Measurements from ENCODE around the gene PRKN.
"Not testable (repeated sequence)": the region's sequence is repeated elsewhere in the genome, so short reads cannot be mapped to it uniquely, and the experiment has no call there.

Gene PRKN

GRCh38 chr6:161880056-161880455, 847.5 kb downstream of the PRKN start:
- DNase-seq: no peak

GRCh38 chr6:161876231-161876630, 851.3 kb downstream of the PRKN start:
- no peak for DNase-seq

- no peak for DNase-seq
Measured at GRCh38 chr6:161870236-161870901, 857.2 kb downstream of the PRKN start.

- no peak for DNase-seq
Measured at GRCh38 chr6:161869491-161869890, 858.1 kb downstream of the PRKN start.

GRCh38 chr6:161866570-161866969, 861.0 kb downstream of the PRKN start:
- no peak for DNase-seq

GRCh38 chr6:161861061-161861460, 866.5 kb downstream of the PRKN start:
- DNase-seq: not testable (repeated sequence)

GRCh38 chr6:161853657-161854056, 873.9 kb downstream of the PRKN start:
- DNase-seq: no peak

GRCh38 chr6:161851486-161851885, 876.1 kb downstream of the PRKN start:
- not testable (repeated sequence) for DNase-seq

- no peak for DNase-seq
Measured at GRCh38 chr6:161850562-161850961, 877.0 kb downstream of the PRKN start.

- DNase-seq: no peak
Measured at GRCh38 chr6:161847628-161848027, 879.9 kb downstream of the PRKN start.

- DNase-seq: no peak
Measured at GRCh38 chr6:161844804-161845203, 882.8 kb downstream of the PRKN start.

GRCh38 chr6:161843066-161843465, 884.5 kb downstream of the PRKN start:
- no peak for DNase-seq

- no peak for DNase-seq
Measured at GRCh38 chr6:161840380-161840779, 887.2 kb downstream of the PRKN start.

- DNase-seq: no peak
Measured at GRCh38 chr6:161838306-161839035, 889.1 kb downstream of the PRKN start.

GRCh38 chr6:161837854-161838253, 889.7 kb downstream of the PRKN start:
- DNase-seq: no peak

GRCh38 chr6:161837449-161837735, 890.2 kb downstream of the PRKN start:
- DNase-seq: no peak

GRCh38 chr6:161836643-161837448, 890.7 kb downstream of the PRKN start:
- DNase-seq: no peak

- no peak for DNase-seq
Measured at GRCh38 chr6:161835500-161836215, 891.9 kb downstream of the PRKN start.

- no peak for DNase-seq
Measured at GRCh38 chr6:161834426-161834825, 893.1 kb downstream of the PRKN start.

- no peak for DNase-seq
Measured at GRCh38 chr6:161833099-161833860, 894.3 kb downstream of the PRKN start.

- DNase-seq: no peak
Measured at GRCh38 chr6:161832622-161833021, 894.9 kb downstream of the PRKN start.

GRCh38 chr6:161830866-161831616, 896.5 kb downstream of the PRKN start:
- DNase-seq: no peak

All from GF-D8 (cell line).